Thyroid gland (tissue), 4 donors: ENCODE data around the gene IGSF9B. TPM values are rescaled to one million over a fixed set of nuclear protein-coding genes. Genes with fewer than 3 reads are reported as not detected.

Experiments used
- DNase-seq, 2 donors: peaks; one replicate each; pipeline ENCODE4 v3.0.0-alpha.2; 2019
- H3K27ac ChIP-seq, 3 donors: fragments of 200-600 bp; sonication (generic); 1 replicate in 2 of 3; 2 replicates in 1 of 3; pipeline ENCODE4 v1.5.1; 2016 to 2019; ENCODE audit warnings: mild to moderate bottlenecking in 1 of 3, moderate library complexity in 1 of 3
- H3K27me3 ChIP-seq: fragments of 200-600 bp; sonication (generic); one replicate; pipeline ENCODE4 v1.5.1; 2019
- H3K36me3 ChIP-seq, 2 donors: fragments of 200-600 bp; sonication (generic); one replicate each; pipeline ENCODE4 v1.5.1; 2016 to 2019
- H3K4me1 ChIP-seq, 2 donors: fragments of 200-600 bp; sonication (generic); one replicate each; pipeline ENCODE4 v1.5.1; 2017 to 2019
- H3K4me3 ChIP-seq, 3 donors: fragments of 200-600 bp; sonication (generic); replicated peaks in 1 of 3; 1 replicate in 2 of 3; 2 replicates in 1 of 3; pipeline ENCODE4 v1.5.1; 2016; ENCODE audit warnings: mild to moderate bottlenecking in 1 of 3
- H3K9me3 ChIP-seq: fragments of 200-600 bp; sonication (generic); one replicate; pipeline ENCODE4 v1.5.1; 2017
- POLR2A ChIP-seq, 2 donors: fragments of 450-650 bp; IDR thresholded peaks; one replicate each; pipeline ENCODE4 v1.6.1; 2017; ENCODE audit warnings: antibody characterized with exemption in 2 of 2, mild to moderate bottlenecking in 2 of 2, moderate library complexity in 1 of 2
- WGBS, 2 donors: methylation state at CpG; one replicate each; pipeline ENCODE4 v1.1.5; 2017; 5-methylcytosine and 5-hydroxymethylcytosine counted together
- intact Hi-C: fragments of 100-400 bp; cut with DNase I; formaldehyde crosslinking; loops from one replicate; pipeline ENCODE4 v1.15.1; 2023
- total RNA-seq, 4 donors: library from RNA; depleted of rRNA; stranded (reverse); fragments of >200 nt; gene quantifications; one replicate each; pipeline ENCODE4 v1.2.3, GENCODE V29; 2016
- TF ChIP-seq, protein P1 (sequence below), 6 experiments: fragments of 200-600 bp in 3 of 6; fragments of 450-650 bp in 3 of 6; sonication (generic) in 3 of 6; IDR thresholded peaks; one replicate each; pipeline ENCODE4 v1.5.1; 2016 to 2019; ENCODE audit warnings: antibody characterized with exemption in 6 of 6, mild to moderate bottlenecking in 2 of 6, inconsistent platforms in 1 of 6, moderate library complexity in 1 of 6

The IGSF9B gene
- total RNA-seq, 4 donors from 2014 or later, result 9.7 to 36.5 (median 13.8) TPM

DNA sequence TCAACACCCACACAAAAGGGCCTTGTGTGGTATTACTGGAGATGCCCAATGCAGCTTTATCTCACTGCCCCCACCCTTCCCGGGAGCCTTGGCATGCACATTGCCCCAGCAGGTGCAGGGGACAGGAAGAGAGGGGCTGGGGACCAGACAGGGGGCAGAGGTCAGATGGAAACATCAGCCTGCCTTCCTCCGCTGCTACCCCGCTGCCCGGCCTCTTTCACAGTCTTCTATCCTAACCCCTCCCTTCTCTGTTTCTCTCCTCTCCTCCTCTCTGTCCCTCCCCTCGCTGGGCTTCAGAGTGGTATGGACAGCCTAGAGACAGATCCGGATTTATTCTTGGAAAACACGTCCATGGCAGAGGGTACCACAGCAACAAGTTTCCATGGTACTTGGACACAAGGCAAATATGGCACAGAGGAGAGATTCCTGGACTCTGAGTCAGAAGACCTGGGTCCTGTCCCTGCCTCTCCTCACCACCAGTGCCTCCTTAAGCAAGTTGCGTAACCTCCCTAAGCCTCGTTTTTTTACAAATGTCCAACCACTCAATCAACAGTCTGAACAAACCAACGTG is 8.3 kb upstream of the IGSF9B start:
- Histone ChIP-seq H3K4me3 (no peak overlapping the region), H3K9me3 (no peaks in the 10 kb centered on the region), H3K27me3 (no peaks in the 10 kb centered on the region), H3K27ac (no peak overlapping the region), H3K36me3 (no peaks in the 10 kb centered on the region), H3K4me1 (no peaks in the 10 kb centered on the region)
- TF ChIP-seq POLR2A (IDR thresholded peaks at IDR 0.05), result no peak
- TF ChIP-seq, protein P1, sequence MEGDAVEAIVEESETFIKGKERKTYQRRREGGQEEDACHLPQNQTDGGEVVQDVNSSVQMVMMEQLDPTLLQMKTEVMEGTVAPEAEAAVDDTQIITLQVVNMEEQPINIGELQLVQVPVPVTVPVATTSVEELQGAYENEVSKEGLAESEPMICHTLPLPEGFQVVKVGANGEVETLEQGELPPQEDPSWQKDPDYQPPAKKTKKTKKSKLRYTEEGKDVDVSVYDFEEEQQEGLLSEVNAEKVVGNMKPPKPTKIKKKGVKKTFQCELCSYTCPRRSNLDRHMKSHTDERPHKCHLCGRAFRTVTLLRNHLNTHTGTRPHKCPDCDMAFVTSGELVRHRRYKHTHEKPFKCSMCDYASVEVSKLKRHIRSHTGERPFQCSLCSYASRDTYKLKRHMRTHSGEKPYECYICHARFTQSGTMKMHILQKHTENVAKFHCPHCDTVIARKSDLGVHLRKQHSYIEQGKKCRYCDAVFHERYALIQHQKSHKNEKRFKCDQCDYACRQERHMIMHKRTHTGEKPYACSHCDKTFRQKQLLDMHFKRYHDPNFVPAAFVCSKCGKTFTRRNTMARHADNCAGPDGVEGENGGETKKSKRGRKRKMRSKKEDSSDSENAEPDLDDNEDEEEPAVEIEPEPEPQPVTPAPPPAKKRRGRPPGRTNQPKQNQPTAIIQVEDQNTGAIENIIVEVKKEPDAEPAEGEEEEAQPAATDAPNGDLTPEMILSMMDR (IDR thresholded peaks at IDR 0.05), result no peak
- no peak for DNase-seq
- intact Hi-C loops, result no loop called here
- 61 to 68% methylated on average over 10 of the region's 10 CpGs for WGBS, 2 donors

GRCh38 chr11:133964356-133964755 is 7.6 kb upstream of the IGSF9B start:
- Histone ChIP-seq H3K36me3 (no peaks in the 10 kb centered on the region), H3K27ac (no peak overlapping the region), H3K27me3 (no peaks in the 10 kb centered on the region), H3K4me1 (no peaks in the 10 kb centered on the region), H3K9me3 (no peaks in the 10 kb centered on the region), H3K4me3 (no peak overlapping the region)
- TF ChIP-seq POLR2A (IDR thresholded peaks at IDR 0.05), result no peak
- TF ChIP-seq, protein P1 (IDR thresholded peaks at IDR 0.05), result no peak
- DNase-seq, result no peak
- intact Hi-C loops, result loop anchor here (5.0 kb wide), 1 partner anchor 78 kb away; no protein-coding TSS in a partner anchor
- WGBS, 2 donors, result 94% methylated on average over 7 of the region's 7 CpGs

DNA sequence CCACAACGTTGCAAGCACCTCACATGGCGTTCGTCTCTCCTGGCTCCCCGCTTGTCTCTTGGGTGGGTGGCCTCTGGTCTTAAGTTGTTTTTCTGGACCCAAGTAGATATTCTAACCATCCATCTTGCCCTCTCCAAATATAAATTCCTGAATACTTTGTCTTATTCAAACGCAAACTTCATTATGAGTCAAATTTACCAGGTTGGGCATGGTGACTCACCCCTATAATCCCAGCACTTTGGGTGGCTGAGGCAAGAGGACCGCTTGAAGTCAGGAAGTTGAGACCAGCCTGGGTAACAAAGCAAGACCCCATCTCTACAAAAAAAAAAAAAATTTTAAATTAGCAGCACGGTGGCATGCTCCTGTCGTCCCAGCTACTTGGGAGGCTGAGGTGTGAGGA is 5.1 kb upstream of the IGSF9B start:
- H3K4me1 ChIP-seq, result peaks cover 14 to 16% of the 10 kb centered on the region in 2 donors
- TF ChIP-seq POLR2A (IDR thresholded peaks at IDR 0.05), result no peak

GRCh38 chr11:133957900-133958299 is 1.1 kb upstream of the IGSF9B start:
- DNase-seq, result peak; percentile 95 to 97
- Histone ChIP-seq H3K4me1 (peaks cover 16 to 36% of the 10 kb centered on the region in 2 donors), H3K36me3 (no peaks in the 10 kb centered on the region), H3K4me3 (peak overlapping the region in 1 of 3 donors; percentile 49), H3K27me3 (no peaks in the 10 kb centered on the region), H3K27ac (peak overlapping the region; percentile 69 to 93 (median 88)), H3K9me3 (no peaks in the 10 kb centered on the region)
- WGBS, 2 donors, result 7 to 15% methylated on average over 7 of the region's 7 CpGs
- TF ChIP-seq, protein P1 (IDR thresholded peaks at IDR 0.05), result no peak
- peak in 1 of 2 donors; percentile 47 for TF ChIP-seq POLR2A (IDR thresholded peaks at IDR 0.05)
- intact Hi-C loops, result no loop called here

More for the DNA sequence above, 5.1 kb upstream of the IGSF9B start:
- DNase-seq, result no peak
- Histone ChIP-seq H3K4me3 (no peak overlapping the region), H3K27me3 (no peaks in the 10 kb centered on the region), H3K36me3 (no peaks in the 10 kb centered on the region), H3K9me3 (no peaks in the 10 kb centered on the region), H3K27ac (no peak overlapping the region)
- intact Hi-C loops, result loop anchor here (5.0 kb wide), 1 partner anchor 80 kb away; no protein-coding TSS in a partner anchor
- 86 to 89% methylated on average over 8 of the region's 8 CpGs for WGBS, 2 donors

DNA sequence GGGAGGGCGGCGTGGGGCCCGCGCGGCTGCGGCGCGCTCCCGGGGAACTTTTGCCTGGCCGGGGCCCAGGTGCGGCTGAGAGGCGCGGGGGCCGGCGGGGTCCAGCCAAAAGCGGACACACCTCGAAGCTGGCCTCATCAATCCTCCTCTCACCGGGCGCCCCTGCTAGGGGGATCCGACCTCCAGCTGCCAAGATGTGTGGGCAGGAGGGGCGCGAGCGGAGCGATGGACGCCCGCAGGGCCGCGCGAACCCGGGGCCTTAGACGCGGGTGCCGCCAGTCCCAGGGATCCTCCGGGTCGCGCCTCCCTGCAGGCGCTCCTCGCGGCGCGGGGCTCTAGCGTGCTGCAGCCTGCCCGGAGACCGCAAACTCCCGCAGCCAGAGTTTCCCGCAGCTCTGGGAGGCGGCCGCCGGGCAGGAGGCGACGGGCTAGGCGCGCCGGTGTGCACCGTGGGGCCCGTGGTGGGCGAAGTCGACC is 785 bp downstream of the IGSF9B start:
- WGBS, 2 donors, result 0% methylated on average over 8 of the region's 58 CpGs; no CpG with 5 or more reads in 1 of the 2 donors
- no peak for TF ChIP-seq POLR2A (IDR thresholded peaks at IDR 0.05)
- TF ChIP-seq, protein P1 (IDR thresholded peaks at IDR 0.05), result no peak

More for the DNA sequence above, 785 bp downstream of the IGSF9B start:
- Histone ChIP-seq H3K36me3 (no peaks in the 10 kb centered on the region), H3K4me3 (peak overlapping the region; percentile 5 to 49 (median 14)), H3K27me3 (no peaks in the 10 kb centered on the region), H3K4me1 (peaks cover 16 to 55% of the 10 kb centered on the region in 2 donors), H3K9me3 (no peaks in the 10 kb centered on the region), H3K27ac (peak overlapping the region in 1 of 3 donors; percentile 26)
- intact Hi-C loops, result no loop called here
- DNase-seq, result peak in 1 of 2 donors; percentile 17
